Measurements from ENCODE around the gene NOX1. TPM values are rescaled to one million over a fixed set of nuclear protein-coding genes. Genes with fewer than 3 reads are reported as not detected.

Gene NOX1
- polyA plus RNA-seq, 1 of the 3 experiments (the other 2 are of a cell fraction): not detected

- no peak overlapping the region for H3K9ac ChIP-seq
- no peaks in the 10 kb centered on the region for H3K79me2 ChIP-seq (ENCODE audit: insufficient read depth)
- no peaks in the 10 kb centered on the region for H3K27me3 ChIP-seq (ENCODE audit: insufficient read depth)
- H4K20me1 ChIP-seq (ENCODE audit: insufficient read depth): no peaks in the 10 kb centered on the region
- no peaks in the 10 kb centered on the region for H3K9me2 ChIP-seq
- no peaks in the 10 kb centered on the region for H3K4me1 ChIP-seq (ENCODE audit: control insufficient read depth in 1 of 2, insufficient read depth in 2 of 2, low read depth in 1 of 2, low read length in 1 of 2)
- 42% methylated on average over 4 of the region's 4 CpGs for WGBS (ENCODE audit: low lambda C conversion rate)
- ChIA-PET CTCF (no interaction called here), POLR2A (no interaction called here)
- no peak overlapping the region for H2AFZ ChIP-seq (ENCODE audit: low read depth)
- H3K9me3 ChIP-seq: no peaks in the 10 kb centered on the region
- TF ChIP-seq RAD21 (IDR thresholded peaks at IDR 0.05; ENCODE audit: low read length) (no peak), POLR2AphosphoS5 (IDR thresholded peaks at IDR 0.05; ENCODE audit: low read depth, low read length) (no peak), SIN3A (IDR thresholded peaks at IDR 0.05; ENCODE audit: borderline replicate concordance, low read depth, low read length) (no peak), CHD2 (IDR thresholded peaks at IDR 0.05; ENCODE audit: low read length, partially characterized antibody) (no peak), USF2 (IDR thresholded peaks at IDR 0.05; ENCODE audit: borderline replicate concordance, low read depth, low read length) (no peak), RCOR1 (IDR thresholded peaks at IDR 0.05; ENCODE audit: low read length) (no peak), FOXJ3 (CRISPR knock-in tag; IDR thresholded peaks at IDR 0.05) (no peak), RXRA (IDR thresholded peaks at IDR 0.05; ENCODE audit: borderline replicate concordance, low read depth) (no peak), TEAD4 (IDR thresholded peaks at IDR 0.05; ENCODE audit: borderline replicate concordance, insufficient read depth) (no peak), GABPA (IDR thresholded peaks at IDR 0.05; ENCODE audit: low read depth) (no peak), GATA2 (CRISPR knock-in tag; IDR thresholded peaks at IDR 0.05) (no peak), NFIC (IDR thresholded peaks at IDR 0.05; ENCODE audit: borderline replicate concordance) (no peak), RFX5 (IDR thresholded peaks at IDR 0.05; ENCODE audit: low read length) (no peak), TAF1 (IDR thresholded peaks at IDR 0.05; ENCODE audit: borderline replicate concordance, low read depth, low read length) (no peak), FOSL2 (IDR thresholded peaks at IDR 0.05; ENCODE audit: borderline replicate concordance, low read depth) (no peak)
- TF ChIP-seq, protein P1, sequence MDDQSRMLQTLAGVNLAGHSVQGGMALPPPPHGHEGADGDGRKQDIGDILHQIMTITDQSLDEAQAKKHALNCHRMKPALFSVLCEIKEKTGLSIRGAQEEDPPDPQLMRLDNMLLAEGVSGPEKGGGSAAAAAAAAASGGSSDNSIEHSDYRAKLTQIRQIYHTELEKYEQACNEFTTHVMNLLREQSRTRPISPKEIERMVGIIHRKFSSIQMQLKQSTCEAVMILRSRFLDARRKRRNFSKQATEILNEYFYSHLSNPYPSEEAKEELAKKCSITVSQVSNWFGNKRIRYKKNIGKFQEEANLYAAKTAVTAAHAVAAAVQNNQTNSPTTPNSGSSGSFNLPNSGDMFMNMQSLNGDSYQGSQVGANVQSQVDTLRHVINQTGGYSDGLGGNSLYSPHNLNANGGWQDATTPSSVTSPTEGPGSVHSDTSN (IDR thresholded peaks at IDR 0.05): no peak
- no peak overlapping the region for H3K4me3 ChIP-seq (ENCODE audit: low read depth in 2 of 2, low read length in 1 of 2)
- H3K4me2 ChIP-seq: no peak overlapping the region
- DNase-seq: no peak
- no peak overlapping the region for H3K27ac ChIP-seq (ENCODE audit: low read depth in 2 of 2, low read length in 1 of 2)
- H3K36me3 ChIP-seq (replicated peaks in 1 of 2; ENCODE audit: control insufficient read depth in 1 of 2, insufficient read depth in 2 of 2, low read length in 1 of 2): no peaks in the 10 kb centered on the region
- no peaks in the 10 kb centered on the region for H3F3A ChIP-seq (replicated peaks; ENCODE audit: insufficient read depth)
Observed at GRCh38 chrX:100883654-100884053, 9.5 kb upstream of the NOX1 start.

- no peaks in the 10 kb centered on the region for H3F3A ChIP-seq (replicated peaks; ENCODE audit: insufficient read depth)
- H3K9ac ChIP-seq: no peak overlapping the region
- H3K9me2 ChIP-seq: no peaks in the 10 kb centered on the region
- no peak overlapping the region for H3K4me2 ChIP-seq
- WGBS (ENCODE audit: low lambda C conversion rate): 48% methylated on average over 2 of the region's 2 CpGs
- no peak overlapping the region for H2AFZ ChIP-seq (ENCODE audit: low read depth)
- no peak overlapping the region for H3K27ac ChIP-seq (ENCODE audit: low read depth in 2 of 2, low read length in 1 of 2)
- no peaks in the 10 kb centered on the region for H3K79me2 ChIP-seq (ENCODE audit: insufficient read depth)
- DNase-seq: no peak
- no peaks in the 10 kb centered on the region for H3K4me1 ChIP-seq (ENCODE audit: control insufficient read depth in 1 of 2, insufficient read depth in 2 of 2, low read depth in 1 of 2, low read length in 1 of 2)
- H3K36me3 ChIP-seq (replicated peaks in 1 of 2; ENCODE audit: control insufficient read depth in 1 of 2, insufficient read depth in 2 of 2, low read length in 1 of 2): no peaks in the 10 kb centered on the region
- ChIA-PET CTCF (no interaction called here), POLR2A (no interaction called here)
- no peak for TF ChIP-seq FOSL2 (IDR thresholded peaks at IDR 0.05; ENCODE audit: borderline replicate concordance, low read depth)
- TF ChIP-seq NFIC (IDR thresholded peaks at IDR 0.05; ENCODE audit: borderline replicate concordance): no peak
- TF ChIP-seq TEAD4 (IDR thresholded peaks at IDR 0.05; ENCODE audit: borderline replicate concordance, insufficient read depth): no peak
- no peak for TF ChIP-seq MEF2A (IDR thresholded peaks at IDR 0.05; ENCODE audit: borderline replicate concordance, low read depth)
- no peak for TF ChIP-seq SMC3 (IDR thresholded peaks at IDR 0.05; ENCODE audit: low read depth, low read length)
- TF ChIP-seq, protein P2, sequence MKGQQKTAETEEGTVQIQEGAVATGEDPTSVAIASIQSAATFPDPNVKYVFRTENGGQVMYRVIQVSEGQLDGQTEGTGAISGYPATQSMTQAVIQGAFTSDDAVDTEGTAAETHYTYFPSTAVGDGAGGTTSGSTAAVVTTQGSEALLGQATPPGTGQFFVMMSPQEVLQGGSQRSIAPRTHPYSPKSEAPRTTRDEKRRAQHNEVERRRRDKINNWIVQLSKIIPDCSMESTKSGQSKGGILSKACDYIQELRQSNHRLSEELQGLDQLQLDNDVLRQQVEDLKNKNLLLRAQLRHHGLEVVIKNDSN (IDR thresholded peaks at IDR 0.05; ENCODE audit: borderline replicate concordance, low read depth): no peak
- no peak for TF ChIP-seq GABPA (IDR thresholded peaks at IDR 0.05; ENCODE audit: low read depth)
- no peak for TF ChIP-seq USF2 (IDR thresholded peaks at IDR 0.05; ENCODE audit: borderline replicate concordance, low read depth, low read length)
- no peak for TF ChIP-seq FOXJ3 (CRISPR knock-in tag; IDR thresholded peaks at IDR 0.05)
- no peak for TF ChIP-seq EZH2phosphoT487 (IDR thresholded peaks at IDR 0.05; ENCODE audit: borderline replicate concordance, low read depth)
- TF ChIP-seq MXI1 (IDR thresholded peaks at IDR 0.05; ENCODE audit: low read depth, low read length): no peak
- TF ChIP-seq SIN3A (IDR thresholded peaks at IDR 0.05; ENCODE audit: borderline replicate concordance, low read depth, low read length): no peak
- TF ChIP-seq JUND (IDR thresholded peaks at IDR 0.05): no peak
- TF ChIP-seq IRF3 (IDR thresholded peaks at IDR 0.05; ENCODE audit: low read depth, low read length): no peak
- no peaks in the 10 kb centered on the region for H3K9me3 ChIP-seq
- no peak overlapping the region for H3K4me3 ChIP-seq (ENCODE audit: low read depth in 2 of 2, low read length in 1 of 2)
- H3K27me3 ChIP-seq (ENCODE audit: insufficient read depth): no peaks in the 10 kb centered on the region; the same call in 1 of the 2 replicates
- no peaks in the 10 kb centered on the region for H4K20me1 ChIP-seq (ENCODE audit: insufficient read depth)
Observed at GRCh38 chrX:100880368-100880767, 6.2 kb upstream of the NOX1 start.
